ENCODE data around the gene TTC9B. TPM values are rescaled to one million over a fixed set of nuclear protein-coding genes. Genes with fewer than 3 reads are reported as not detected.

Gene TTC9B
- total and polyA plus RNA-seq, 2 of the 13 experiments (the other 11 are each of a cell fraction or from before 2014, with no cell fraction given) = not detected

GRCh38 chr19:40190891-40191835, 27.0 kb downstream of the TTC9B start, which contains the start of gene MAP3K10 (continued):
- TF ChIP-seq, protein P1, sequence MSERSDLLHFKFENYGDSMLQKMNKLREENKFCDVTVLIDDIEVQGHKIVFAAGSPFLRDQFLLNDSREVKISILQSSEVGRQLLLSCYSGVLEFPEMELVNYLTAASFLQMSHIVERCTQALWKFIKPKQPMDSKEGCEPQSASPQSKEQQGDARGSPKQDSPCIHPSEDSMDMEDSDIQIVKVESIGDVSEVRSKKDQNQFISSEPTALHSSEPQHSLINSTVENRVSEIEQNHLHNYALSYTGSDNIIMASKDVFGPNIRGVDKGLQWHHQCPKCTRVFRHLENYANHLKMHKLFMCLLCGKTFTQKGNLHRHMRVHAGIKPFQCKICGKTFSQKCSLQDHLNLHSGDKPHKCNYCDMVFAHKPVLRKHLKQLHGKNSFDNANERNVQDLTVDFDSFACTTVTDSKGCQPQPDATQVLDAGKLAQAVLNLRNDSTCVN (CRISPR knock-in tag; IDR thresholded peaks at IDR 0.05; ENCODE audit: borderline replicate concordance) = 0 out of 2 replicates have a peak, but pooled peaks have one; percentile 43
- no peak for TF ChIP-seq TRAFD1 (CRISPR knock-in tag; IDR thresholded peaks at IDR 0.05; ENCODE audit: borderline replicate concordance)
- TF ChIP-seq HNF1B (CRISPR knock-in tag; IDR thresholded peaks at IDR 0.05) = 0 out of 2 replicates have a peak, but pooled peaks have one; percentile 25
- TF ChIP-seq ZNF562 (CRISPR knock-in tag; IDR thresholded peaks at IDR 0.05; ENCODE audit: borderline replicate concordance) = no peak
- no peak for TF ChIP-seq NFKBIZ (CRISPR knock-in tag; IDR thresholded peaks at IDR 0.05)
- peak; percentile 69; the same call in 1 of the 2 replicates for TF ChIP-seq KDM4B (CRISPR knock-in tag; IDR thresholded peaks at IDR 0.05)
- no peak for TF ChIP-seq ZNF234 (CRISPR knock-in tag; conservative IDR thresholded peaks at IDR 0.05)
- TF ChIP-seq ZNF354B (CRISPR knock-in tag; IDR thresholded peaks at IDR 0.05) = no peak
- peak; percentile 71; the same call in 1 of the 2 replicates for TF ChIP-seq ATF1 (CRISPR knock-in tag; IDR thresholded peaks at IDR 0.05)
- TF ChIP-seq CEBPB (IDR thresholded peaks at IDR 0.05; ENCODE audit: borderline replicate concordance, low read depth, low read length) = no peak
- peak; percentile 58; the same call in 1 of the 2 replicates for TF ChIP-seq KMT2B (CRISPR knock-in tag; IDR thresholded peaks at IDR 0.05)
- TF ChIP-seq CREB1 (IDR thresholded peaks at IDR 0.05) = peak; percentile 53
- TF ChIP-seq CREB1 (CRISPR knock-in tag; IDR thresholded peaks at IDR 0.05) = peak; percentile 80
- TF ChIP-seq ZSCAN25 (CRISPR knock-in tag; IDR thresholded peaks at IDR 0.05) = 0 out of 2 replicates have a peak, but pooled peaks have one; percentile 27
- no peak; the same call in 1 of the 2 replicates for TF ChIP-seq MAX (IDR thresholded peaks at IDR 0.05)
- 0 out of 2 replicates have a peak, but pooled peaks have one; percentile 19 for TF ChIP-seq ZNF317 (CRISPR knock-in tag; IDR thresholded peaks at IDR 0.05)
- TF ChIP-seq BHLHE40 (IDR thresholded peaks at IDR 0.05; ENCODE audit: low read length) = no peak
- peak; percentile 63 for TF ChIP-seq HOXA3 (CRISPR knock-in tag; IDR thresholded peaks at IDR 0.05)
- TF ChIP-seq TFDP1 (CRISPR knock-in tag; IDR thresholded peaks at IDR 0.05; ENCODE audit: borderline replicate concordance) = peak; percentile 20; the same call in 1 of the 2 replicates
- TF ChIP-seq, protein P2, sequence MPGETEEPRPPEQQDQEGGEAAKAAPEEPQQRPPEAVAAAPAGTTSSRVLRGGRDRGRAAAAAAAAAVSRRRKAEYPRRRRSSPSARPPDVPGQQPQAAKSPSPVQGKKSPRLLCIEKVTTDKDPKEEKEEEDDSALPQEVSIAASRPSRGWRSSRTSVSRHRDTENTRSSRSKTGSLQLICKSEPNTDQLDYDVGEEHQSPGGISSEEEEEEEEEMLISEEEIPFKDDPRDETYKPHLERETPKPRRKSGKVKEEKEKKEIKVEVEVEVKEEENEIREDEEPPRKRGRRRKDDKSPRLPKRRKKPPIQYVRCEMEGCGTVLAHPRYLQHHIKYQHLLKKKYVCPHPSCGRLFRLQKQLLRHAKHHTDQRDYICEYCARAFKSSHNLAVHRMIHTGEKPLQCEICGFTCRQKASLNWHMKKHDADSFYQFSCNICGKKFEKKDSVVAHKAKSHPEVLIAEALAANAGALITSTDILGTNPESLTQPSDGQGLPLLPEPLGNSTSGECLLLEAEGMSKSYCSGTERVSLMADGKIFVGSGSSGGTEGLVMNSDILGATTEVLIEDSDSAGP (CRISPR knock-in tag; IDR thresholded peaks at IDR 0.05; ENCODE audit: borderline replicate concordance) = peak; percentile 77; the same call in 1 of the 2 replicates
- TF ChIP-seq ZNF850 (CRISPR knock-in tag; conservative IDR thresholded peaks at IDR 0.05) = no peak
- TF ChIP-seq BORCS8-MEF2B (CRISPR knock-in tag; IDR thresholded peaks at IDR 0.05) = no peak
